Globus pallidus (tissue), 1 donor: ENCODE data around the gene PPIC.
A peak's percentile ranks its signal among the peaks of the same experiment; 100 is the strongest.
"Not testable (repeated sequence)": the region's sequence is repeated elsewhere in the genome, so short reads cannot be mapped to it uniquely, and the experiment has no call there.

Experiments
- DNase-seq: peaks from one replicate; pipeline ENCODE4 v3.0.0-alpha.2; 2015; ENCODE audit warnings: low spot score

PPIC gene

DNA sequence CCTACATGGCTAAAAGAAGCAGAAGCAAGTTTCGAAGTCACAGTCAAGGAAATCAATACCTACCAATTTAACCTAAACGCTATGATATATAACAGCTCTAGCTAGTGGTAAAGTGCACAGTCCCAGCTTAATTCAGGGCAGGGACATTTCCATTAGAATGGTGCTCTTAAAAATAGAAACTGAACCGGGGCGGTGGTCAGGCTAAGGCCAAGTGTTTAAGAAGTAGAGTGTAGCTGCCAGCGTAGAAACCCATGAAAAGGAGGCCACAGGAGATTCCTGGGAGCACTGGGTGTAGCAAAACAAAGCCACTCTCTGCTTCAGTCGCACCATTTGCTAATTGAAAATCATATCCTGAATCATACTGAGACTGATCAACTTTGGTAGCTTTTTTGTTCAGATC is 28.8 kb downstream of the PPIC start:
- no peak for DNase-seq

DNA sequence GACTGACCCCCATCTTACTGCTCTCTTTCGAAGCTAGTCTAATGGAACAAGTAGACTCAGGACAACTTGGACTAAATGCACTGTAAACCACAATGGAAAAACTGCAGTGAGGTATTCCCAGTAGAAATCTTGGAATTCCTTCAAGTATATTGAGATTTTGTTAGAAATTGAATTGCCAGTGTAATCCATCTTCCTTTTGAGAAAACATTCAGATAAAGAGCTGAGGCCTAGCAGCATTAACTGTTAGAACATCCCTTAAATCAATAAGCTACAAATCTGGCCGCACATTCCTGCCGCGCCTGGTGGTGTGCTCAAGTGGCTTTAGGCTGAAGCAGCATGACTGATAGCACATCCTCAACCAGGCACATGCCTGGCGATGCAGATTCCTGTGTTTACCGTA is 29.3 kb downstream of the PPIC start:
- DNase-seq = no peak

DNA sequence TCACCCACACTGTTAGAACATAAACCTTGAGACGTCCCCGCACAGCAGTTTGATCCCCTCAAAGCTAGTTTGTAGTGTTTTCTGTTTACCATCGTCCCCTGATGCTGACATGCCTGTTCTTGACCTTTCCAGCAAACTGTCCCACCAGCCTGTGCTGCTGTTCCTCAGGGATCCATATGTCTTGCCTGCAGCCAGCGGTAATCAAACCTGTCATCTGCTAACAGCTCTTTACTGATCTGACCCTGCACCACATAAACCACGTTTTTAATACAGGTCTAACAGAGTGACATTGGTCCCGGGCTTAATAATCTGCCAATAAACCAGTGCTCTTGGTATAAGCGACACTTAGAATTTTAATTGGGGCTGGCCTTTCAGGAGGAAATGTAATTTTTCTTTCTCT is 34.7 kb downstream of the PPIC start:
- no peak for DNase-seq

DNA sequence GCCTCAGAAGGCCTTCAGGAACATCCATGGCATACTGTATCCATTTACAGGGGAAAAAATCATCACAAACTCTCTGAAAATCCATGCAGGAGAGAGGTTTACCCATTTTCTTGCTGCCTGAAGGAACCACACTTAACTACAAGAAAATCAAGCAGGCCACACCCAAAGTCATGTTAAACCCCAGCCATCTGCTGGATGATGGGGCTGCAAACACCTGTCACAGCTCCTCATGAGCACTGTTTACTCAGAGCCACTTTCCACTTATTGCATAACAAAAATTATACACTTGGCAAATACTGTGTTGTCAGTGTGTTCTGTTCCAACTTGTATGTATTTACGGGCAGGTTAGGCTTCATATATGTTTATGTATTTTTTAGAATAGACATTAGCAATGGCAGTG is 35.8 kb downstream of the PPIC start:
- DNase-seq = no peak

DNA sequence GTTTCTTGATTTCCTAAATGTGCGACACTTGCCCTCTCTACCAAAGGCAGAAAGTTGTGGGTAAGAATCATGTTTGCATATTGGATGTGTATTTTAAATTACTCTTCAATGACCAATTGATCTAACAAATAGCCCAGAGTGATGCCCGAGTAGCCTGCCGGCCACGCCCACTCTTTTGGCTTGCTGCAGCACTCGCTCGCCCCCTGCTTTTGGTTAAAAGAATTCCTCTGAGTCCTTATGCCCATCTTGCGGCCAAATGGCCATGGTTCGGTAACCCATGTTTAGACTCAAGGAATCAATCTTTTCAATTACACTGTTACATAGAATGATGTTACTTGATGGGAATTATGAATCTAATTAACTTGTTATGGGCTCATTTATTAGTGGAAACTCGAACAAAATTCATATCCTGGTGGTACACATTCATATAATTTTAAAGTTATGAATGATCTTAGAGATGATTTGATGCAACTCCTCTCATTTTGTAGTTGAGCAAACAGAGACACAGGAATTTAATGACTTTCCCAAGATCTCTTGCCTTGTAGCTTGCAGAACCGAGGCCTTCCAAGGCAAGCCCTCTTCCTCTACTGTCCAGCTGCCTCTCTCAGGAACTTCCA is 36.5 kb downstream of the PPIC start:
- peak; percentile 14 for DNase-seq

DNA sequence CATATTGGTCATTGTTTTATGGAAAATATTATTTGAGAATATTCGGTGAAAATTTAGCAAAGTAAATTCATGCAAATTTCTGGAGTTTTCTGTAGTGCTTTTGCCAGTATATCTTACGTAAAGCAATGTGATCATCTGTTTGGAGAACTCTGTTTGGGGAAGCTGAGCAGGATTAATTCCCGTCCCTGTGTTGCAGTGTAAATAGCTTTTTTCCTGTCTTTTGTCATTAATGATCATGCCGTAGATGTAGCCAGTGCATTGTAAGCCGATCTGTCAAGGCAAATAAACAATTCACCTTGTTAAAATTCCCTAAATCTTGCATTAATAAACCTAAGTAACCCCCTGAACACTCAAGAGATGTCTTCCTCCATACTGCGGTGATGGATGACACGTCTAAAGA is 39.2 kb downstream of the PPIC start:
- DNase-seq = no peak

DNA sequence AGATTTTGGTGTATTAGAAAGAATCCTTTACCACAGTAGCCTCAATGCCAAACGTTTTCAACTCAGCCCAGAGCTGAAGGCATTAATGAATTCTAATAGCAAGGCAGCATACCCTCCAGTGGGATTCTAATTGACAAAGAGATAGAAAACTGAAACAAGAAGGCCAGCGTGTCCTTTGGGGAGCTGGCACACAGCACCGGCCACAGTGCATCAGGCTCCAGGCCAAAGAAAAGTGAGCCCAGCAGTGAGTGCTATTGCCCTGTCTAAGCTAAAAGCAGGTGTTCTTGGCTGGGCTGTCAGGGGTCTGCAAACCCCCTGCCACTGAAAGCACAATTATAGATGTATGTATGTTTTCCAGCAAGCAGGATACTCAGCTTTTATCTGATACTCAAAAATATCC is 40.4 kb downstream of the PPIC start:
- DNase-seq = peak; percentile 7

DNA sequence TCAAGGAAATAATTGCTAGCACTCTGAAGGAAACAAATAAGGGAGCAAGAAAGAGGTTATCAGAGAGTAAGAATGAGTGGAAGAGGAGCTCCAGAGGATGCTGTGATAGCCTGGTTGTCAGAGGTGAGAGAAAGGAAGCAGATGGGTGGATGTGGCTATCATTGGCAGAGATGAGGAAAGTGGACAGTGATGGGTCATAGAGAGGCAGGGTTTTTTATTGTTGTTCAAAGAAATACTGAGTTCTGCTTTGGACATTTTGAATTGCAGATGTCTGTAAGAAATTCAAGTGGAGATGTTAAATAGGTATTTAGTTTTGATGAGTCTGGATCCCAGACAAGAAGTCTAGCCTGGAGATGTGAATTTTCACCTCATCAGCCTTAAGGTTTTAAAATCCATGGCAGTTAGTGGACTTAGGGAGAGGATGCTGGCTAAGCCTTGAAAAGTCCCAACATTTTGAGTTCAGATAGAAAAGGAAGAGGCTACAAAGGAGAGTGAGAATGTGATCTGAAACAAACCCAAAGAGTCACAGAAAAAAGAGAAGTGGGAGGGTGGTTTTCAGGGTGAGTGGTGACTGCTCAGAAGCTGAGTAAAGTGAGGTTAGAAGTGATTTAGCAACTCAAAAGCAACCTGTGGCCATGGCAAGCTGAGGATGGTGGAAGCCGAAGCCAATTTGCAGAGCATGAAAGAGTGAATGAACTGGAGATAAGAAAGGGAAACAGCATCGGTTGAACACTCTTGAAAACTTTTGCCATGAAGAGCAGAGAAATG is 50.4 kb downstream of the PPIC start:
- DNase-seq = no peak

DNA sequence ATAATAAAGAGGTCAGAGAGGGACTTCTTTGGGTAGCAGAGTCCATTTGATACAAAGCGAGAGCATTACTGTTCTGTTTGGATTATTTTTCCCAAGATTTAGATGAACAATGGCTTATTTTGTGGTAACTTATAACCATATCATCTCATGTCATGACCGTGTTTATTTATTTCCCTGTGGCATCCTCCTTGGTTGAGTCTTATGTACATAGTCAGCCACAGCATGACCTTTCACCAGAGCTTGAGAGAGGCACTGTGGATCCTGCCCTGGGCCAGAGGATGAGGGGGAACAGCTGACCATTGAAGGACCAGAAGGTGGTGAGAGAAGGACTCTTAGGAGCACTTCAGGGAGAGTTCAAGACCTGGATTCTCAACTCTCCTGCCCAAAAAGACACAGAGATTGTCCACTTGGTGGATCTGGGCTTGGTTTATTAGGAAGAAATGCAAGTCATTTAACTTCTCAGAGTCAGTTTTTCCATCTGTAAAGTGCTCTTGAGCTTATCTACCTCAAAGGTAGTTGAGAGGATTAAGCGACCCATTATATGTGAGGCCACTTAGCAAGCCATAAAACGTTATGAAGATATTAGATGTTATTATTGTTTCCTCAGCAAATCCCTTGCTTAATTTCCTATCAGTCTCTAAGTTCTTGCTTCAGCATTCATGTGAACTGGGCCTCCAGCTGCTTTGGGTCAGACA is 51.4 kb downstream of the PPIC start:
- no peak for DNase-seq

DNA sequence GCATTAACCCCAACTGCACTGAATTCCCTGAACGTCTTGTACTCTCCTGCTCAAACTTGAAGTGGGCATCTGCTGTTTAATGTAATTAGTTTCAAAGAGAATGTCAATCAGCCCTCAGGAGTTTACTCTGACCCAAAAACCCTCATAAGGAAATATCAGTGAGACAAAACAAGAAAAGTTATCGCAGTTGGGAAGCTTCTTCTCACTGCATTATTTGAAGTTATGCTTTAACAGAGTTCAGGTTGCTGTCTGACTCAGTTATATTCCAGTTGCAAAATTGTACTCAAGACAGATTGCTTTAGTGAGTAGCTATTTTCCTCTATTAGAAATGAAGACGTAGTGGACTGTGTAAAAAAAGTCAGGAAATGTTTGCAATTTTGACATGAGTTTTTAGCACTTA is 52.1 kb downstream of the PPIC start:
- DNase-seq = no peak

DNA sequence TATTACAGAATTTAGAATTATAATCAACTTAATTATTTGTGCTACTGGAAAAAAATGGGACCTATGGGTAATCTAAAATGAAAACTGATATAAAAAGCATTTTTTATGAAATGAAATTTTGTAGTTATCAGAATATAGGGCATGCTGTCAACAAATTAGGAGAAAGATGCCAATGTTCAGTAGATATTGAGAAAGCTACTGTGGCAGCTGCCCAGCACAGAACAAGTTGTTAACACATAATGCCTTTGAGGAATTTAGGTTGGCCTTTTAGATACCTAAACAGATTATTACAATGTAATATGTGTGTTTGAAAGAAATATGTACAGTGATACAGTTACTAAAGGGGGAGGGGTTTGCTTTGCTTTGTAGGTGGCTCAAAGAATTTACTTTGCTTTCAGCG is 54.1 kb downstream of the PPIC start:
- no peak for DNase-seq

DNA sequence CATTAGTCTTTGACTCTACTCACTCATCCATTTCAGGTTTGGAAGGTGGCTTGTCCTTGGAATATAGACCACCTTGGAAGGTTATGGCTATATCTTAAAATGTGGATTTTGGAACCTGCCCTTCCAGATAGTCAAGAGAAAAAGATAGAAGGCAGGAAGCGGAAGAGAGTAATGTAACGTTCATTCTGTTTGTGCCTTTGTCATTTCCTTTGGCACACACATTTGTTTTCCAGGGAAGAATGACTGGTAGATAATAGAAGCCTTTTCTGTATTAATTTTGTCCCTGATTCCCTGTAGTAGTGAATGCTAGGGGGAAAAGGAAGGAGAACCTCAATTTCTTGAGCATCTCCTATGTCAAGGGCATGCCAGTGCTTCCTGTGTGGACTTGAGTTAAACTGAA is 54.7 kb downstream of the PPIC start:
- no peak for DNase-seq

DNA sequence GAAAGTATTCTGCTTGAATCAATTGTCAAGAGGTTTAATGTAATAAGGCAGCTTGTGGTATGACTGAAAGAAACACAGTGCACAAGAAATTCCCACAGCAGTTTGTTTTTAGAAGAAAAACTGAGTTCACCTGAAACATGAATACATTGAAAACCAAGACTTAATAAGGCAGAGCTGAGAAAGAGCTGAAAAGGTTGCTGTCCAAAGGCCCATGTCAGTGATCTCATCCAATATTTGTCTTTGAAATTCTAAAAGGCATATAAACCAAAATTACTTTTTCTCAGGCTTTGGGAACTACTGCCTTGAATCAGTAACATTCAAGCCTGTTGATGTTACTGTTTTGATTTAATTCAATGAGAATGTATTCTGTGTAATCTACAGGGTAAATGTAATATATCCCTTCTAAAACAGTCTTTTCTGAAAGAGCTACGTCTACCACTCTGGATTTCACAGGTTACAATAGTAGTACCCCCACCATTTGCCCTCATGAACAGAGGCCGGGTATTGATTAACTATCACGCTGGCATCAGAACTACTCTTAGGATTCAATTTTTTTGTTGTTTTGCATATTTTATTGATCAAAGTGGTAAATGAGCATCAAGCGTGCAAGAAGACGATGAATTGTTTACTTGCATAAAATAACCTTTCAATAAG is 57.8 kb downstream of the PPIC start:
- DNase-seq = no peak

DNA sequence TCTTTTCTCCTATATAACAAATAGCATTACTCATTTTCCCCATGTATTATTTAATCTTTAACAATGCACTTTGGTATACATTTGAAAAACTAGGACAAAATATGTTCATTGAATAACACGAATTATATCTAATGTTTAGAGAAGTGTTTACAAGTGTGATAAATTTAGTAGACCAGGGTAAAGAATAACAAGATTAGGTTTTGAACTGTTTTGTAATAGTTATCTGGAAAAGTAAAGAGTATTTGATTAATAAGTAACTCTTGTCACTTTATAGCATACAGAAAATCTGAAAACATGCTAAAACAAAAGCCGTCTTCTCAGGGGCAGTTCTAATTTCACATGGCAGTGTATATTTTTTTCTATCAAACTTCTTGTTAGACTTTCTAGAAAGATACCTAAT is 58.5 kb downstream of the PPIC start:
- no peak for DNase-seq

DNA sequence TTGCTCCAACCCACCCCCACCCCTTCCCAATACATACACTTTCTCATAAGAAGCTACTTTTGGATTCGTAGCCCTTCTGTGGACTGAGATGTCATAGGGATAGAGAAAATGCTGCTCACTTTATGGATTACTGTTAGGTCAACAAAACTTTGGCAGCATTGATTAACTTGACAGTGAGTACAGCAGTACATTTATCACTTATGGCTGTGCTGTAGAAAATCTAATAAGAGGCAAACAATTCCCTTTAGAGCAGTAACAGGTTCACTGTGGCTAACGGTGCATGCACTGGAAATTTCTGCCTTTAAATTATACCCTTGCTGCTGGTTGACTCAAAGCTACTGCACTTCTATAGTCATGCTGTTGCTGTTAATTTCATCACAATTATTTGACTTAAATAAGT is 59.2 kb downstream of the PPIC start:
- DNase-seq = no peak

DNA sequence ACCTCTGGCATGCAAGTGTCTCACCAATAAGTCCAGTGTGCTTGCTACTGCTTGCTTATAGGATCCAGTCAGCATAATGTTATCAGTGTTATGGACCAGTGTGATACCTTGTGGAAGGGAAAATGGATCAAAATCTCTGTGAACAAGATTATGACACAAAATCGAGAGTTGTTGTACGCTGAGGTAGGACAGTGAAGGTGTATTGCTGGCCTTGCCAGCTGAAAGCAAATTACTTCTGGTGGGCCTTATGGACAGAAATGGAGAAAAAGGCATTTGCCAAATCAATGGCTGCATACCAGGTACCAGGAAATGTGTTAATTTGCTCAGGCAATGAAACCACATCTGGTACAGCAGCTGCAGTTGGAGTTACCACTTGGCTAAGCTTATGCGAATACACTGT is 62.3 kb downstream of the PPIC start:
- not testable (repeated sequence) for DNase-seq

DNA sequence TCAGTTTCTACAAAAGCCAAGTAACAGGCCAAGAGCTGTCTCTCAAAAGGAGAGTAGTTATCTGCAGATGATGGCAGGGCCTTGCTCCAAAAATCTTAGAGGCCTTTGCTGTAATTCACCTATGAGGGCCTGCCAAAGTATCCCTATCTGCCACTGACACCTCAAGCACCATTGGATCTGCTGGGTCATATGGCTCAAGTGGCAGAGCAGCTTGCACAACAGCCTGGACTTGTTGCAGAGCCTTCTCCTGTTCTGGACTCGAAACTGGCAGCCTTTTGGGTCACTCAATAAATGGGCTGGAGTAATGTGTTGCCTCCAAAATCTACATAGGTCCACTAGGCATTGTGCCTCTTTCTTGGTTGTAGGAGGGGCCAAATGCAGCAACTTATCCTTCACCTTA is 62.8 kb downstream of the PPIC start:
- DNase-seq = not testable (repeated sequence)
